Activated CD8-positive, alpha-beta T cell treated with anti-CD3 and anti-CD28 coated beads for 36 hours (primary cell): ENCODE measurements around the gene INPP5K. TPM values are rescaled to one million over a fixed set of nuclear protein-coding genes. Genes with fewer than 3 reads are reported as not detected.
"Not testable (repeated sequence)": the region's sequence is repeated elsewhere in the genome, so short reads cannot be mapped to it uniquely, and the experiment has no call there.

Experiments used
- ATAC-seq: fragments of 200-7000 bp; cut with Tn5 transposase; one replicate; pipeline ENCODE4 v1.10.0; 2021; ENCODE audit warnings: mild to moderate bottlenecking, moderate library complexity
- CTCF ChIA-PET: fragments of 350-600 bp; sonication (Branson Sonifier 250); formaldehyde crosslinking; loops from one replicate; lab custom pipeline; 2021; ENCODE audit warnings: antibody characterized with exemption; lab: Charles Lee
- POLR2A ChIA-PET: fragments of 350-600 bp; sonication (Branson Sonifier 250); formaldehyde crosslinking; loops from one replicate; lab custom pipeline; 2021; ENCODE audit warnings: antibody characterized with exemption; lab: Charles Lee
- DNase-seq: peaks from one replicate; pipeline ENCODE4 v3.0.0-alpha.2; 2020
- H3K27ac Mint-ChIP-seq: one replicate; pipeline ENCODE4 v1.8.0; 2021; ENCODE audit warnings: mild to moderate bottlenecking, mixed read lengths
- H3K27me3 Mint-ChIP-seq: one replicate; pipeline ENCODE4 v1.8.0; 2021; ENCODE audit warnings: mixed read lengths
- H3K36me3 Mint-ChIP-seq: one replicate; pipeline ENCODE4 v1.8.0; 2021; ENCODE audit warnings: low read depth, mixed read lengths
- H3K4me1 Mint-ChIP-seq: one replicate; pipeline ENCODE4 v1.8.0; 2021; ENCODE audit warnings: low read depth, mixed read lengths
- H3K4me3 Mint-ChIP-seq: one replicate; pipeline ENCODE4 v1.8.0; 2021; ENCODE audit warnings: mild to moderate bottlenecking, moderate library complexity, mixed read lengths
- H3K9me3 Mint-ChIP-seq: one replicate; pipeline ENCODE4 v1.8.0; 2021; ENCODE audit warnings: mixed read lengths
- intact Hi-C: fragments of 100-400 bp; cut with micrococcal nuclease; formaldehyde crosslinking; loops from one replicate; pipeline ENCODE4 v1.10.0; 2022
- total RNA-seq, 2 experiments: library from RNA; stranded (reverse); gene quantifications; one replicate each; pipeline ENCODE4 v1.2.3, GENCODE V29; 2021
- TF ChIP-seq, protein P1 (sequence below): fragments of 200-600 bp; IDR thresholded peaks from one replicate; pipeline ENCODE4 v1.8.0; 2022; ENCODE audit warnings: antibody characterized with exemption, mild to moderate bottlenecking

Gene INPP5K
- total RNA-seq, 2 experiments from 2014 or later: 16.5 to 16.7 TPM

DNA sequence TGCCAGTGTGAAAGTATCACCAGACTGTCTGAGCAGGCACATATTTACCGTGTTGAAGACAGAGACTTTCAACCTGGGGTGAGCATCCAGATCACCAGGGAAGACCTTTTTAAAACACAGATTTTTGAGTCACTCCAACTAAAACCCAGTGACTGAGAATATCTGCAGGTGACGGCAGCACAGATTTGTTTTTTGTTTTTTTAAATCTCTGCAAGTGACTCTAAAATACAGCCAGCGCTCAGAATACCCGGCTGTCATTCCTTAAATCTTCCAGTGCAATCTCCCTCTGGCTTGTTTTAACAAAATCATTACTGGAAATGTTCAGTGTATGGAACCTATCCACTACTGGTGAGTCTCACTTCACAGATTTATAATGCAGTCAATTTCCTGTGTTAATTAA is 19.3 kb upstream of the INPP5K start:
- TF ChIP-seq, protein P1, sequence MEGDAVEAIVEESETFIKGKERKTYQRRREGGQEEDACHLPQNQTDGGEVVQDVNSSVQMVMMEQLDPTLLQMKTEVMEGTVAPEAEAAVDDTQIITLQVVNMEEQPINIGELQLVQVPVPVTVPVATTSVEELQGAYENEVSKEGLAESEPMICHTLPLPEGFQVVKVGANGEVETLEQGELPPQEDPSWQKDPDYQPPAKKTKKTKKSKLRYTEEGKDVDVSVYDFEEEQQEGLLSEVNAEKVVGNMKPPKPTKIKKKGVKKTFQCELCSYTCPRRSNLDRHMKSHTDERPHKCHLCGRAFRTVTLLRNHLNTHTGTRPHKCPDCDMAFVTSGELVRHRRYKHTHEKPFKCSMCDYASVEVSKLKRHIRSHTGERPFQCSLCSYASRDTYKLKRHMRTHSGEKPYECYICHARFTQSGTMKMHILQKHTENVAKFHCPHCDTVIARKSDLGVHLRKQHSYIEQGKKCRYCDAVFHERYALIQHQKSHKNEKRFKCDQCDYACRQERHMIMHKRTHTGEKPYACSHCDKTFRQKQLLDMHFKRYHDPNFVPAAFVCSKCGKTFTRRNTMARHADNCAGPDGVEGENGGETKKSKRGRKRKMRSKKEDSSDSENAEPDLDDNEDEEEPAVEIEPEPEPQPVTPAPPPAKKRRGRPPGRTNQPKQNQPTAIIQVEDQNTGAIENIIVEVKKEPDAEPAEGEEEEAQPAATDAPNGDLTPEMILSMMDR: no peak
- no peak for ATAC-seq
- intact Hi-C loops: no loop called here
- Mint-ChIP-seq H3K9me3 (no peaks in the 10 kb centered on the region), H3K4me1 (no peaks in the 10 kb centered on the region), H3K4me3 (no peak overlapping the region), H3K27ac (no peak overlapping the region), H3K36me3 (peaks cover 16% of the 10 kb centered on the region), H3K27me3 (no peaks in the 10 kb centered on the region)
- ChIA-PET POLR2A (no interaction called here), CTCF (interaction anchor here (1.3 kb wide), 1 partner anchor 171 kb away, joined by 3 read pairs; no protein-coding TSS in a partner anchor)
- DNase-seq: no peak

- no peak overlapping the region for H3K27ac Mint-ChIP-seq
- H3K4me1 Mint-ChIP-seq: peaks cover 1% of the 10 kb centered on the region
- DNase-seq (no peak), ATAC-seq (no peak)
- ChIA-PET CTCF (interaction anchor here (0.9 to 2.6 kb wide), 17 partner anchors 9 to 235 kb away, joined by 3 to 29 read pairs (median 4); partner anchors contain the start of gene INPP5K), POLR2A (no interaction called here)
- no peaks in the 10 kb centered on the region for H3K9me3 Mint-ChIP-seq
- H3K36me3 Mint-ChIP-seq: peaks cover 15% of the 10 kb centered on the region
- TF ChIP-seq, protein P1: no peak
- no peak overlapping the region for H3K4me3 Mint-ChIP-seq
- intact Hi-C loops: no loop called here
- H3K27me3 Mint-ChIP-seq: no peaks in the 10 kb centered on the region
Measured at GRCh38 chr17:1533661-1534325, 17.4 kb upstream of the INPP5K start.

- intact Hi-C loops: no loop called here
- no peak overlapping the region for H3K4me3 Mint-ChIP-seq
- DNase-seq (peak; percentile 64), ATAC-seq (peak; percentile 83)
- no peak overlapping the region for H3K27ac Mint-ChIP-seq
- ChIA-PET CTCF (interaction anchor here (0.7 to 2.6 kb wide), 21 partner anchors 9 to 275 kb away, joined by 3 to 29 read pairs (median 3); partner anchors contain the start of gene INPP5K), POLR2A (no interaction called here)
- TF ChIP-seq, protein P1: peak; percentile 33
- H3K27me3 Mint-ChIP-seq: no peaks in the 10 kb centered on the region
- peaks cover 1% of the 10 kb centered on the region for H3K4me1 Mint-ChIP-seq
- peaks cover 18% of the 10 kb centered on the region for H3K36me3 Mint-ChIP-seq
- H3K9me3 Mint-ChIP-seq: no peaks in the 10 kb centered on the region
Measured at GRCh38 chr17:1532836-1533602, 16.6 kb upstream of the INPP5K start.

GRCh38 chr17:1529863-1530262 is 13.5 kb upstream of the INPP5K start:
- Mint-ChIP-seq H3K9me3 (no peaks in the 10 kb centered on the region), H3K4me3 (no peak overlapping the region), H3K27ac (peak overlapping the region; percentile 29), H3K36me3 (peaks cover 14% of the 10 kb centered on the region), H3K4me1 (peaks cover 4% of the 10 kb centered on the region), H3K27me3 (no peaks in the 10 kb centered on the region)
- ChIA-PET POLR2A (no interaction called here), CTCF (interaction anchor here (0.5 to 1.5 kb wide), 2 partner anchors 13 to 106 kb away, joined by 3 read pairs; partner anchors contain the start of gene INPP5K)
- intact Hi-C loops: no loop called here
- ATAC-seq (peak; percentile 34), DNase-seq (no peak)
- TF ChIP-seq, protein P1: no peak

DNA sequence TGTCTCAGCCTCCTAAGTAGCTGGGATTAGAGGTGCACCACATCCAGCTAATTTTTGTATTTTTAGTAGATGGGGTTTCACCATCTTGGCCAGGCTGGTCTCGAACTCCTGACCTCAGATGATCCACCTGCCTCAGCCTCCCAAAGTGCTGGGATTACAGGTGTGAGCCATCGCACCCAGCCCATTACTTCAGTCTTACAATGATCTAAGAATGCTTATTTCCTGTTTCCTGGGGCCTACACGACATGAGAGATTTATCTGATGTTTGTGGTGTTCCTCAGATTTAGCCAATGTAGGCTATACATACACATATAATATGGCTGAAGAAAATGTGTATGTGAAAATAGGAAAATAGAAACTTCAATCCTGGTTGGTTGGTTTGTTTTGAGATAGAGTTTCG is 10.5 kb upstream of the INPP5K start:
- H3K27ac Mint-ChIP-seq, H3K27me3 Mint-ChIP-seq, intact Hi-C loops, H3K4me3 Mint-ChIP-seq, DNase-seq, ATAC-seq, H3K9me3 Mint-ChIP-seq, H3K4me1 Mint-ChIP-seq: not testable (repeated sequence)
- ChIA-PET CTCF (interaction anchor here (1.3 kb wide), 1 partner anchor 11 kb away, joined by 5 read pairs; the partner anchor contains the start of gene INPP5K), POLR2A (interaction anchor here (0.6 kb wide), 1 partner anchor 193 kb away, joined by 4 read pairs; no protein-coding TSS in a partner anchor)
- peaks cover 12% of the 10 kb centered on the region for H3K36me3 Mint-ChIP-seq
